Fibroblast of lung (primary cell): Measurements from ENCODE around the gene NDST3. TPM values are rescaled to one million over a fixed set of nuclear protein-coding genes. Genes with fewer than 3 reads are reported as not detected.
A peak's percentile ranks its signal among the peaks of the same experiment; 100 is the strongest.

ENCODE experiments used
- DNase-seq, 2 donors: peaks; one replicate each; pipeline versions ENCODE4 v3.0.0 to v3.0.0-alpha.2; 2010; ENCODE audit warnings: low read depth in 2 of 2
- H2AFZ ChIP-seq: 2 replicates; pipeline ENCODE4 v1.5.1; 2012; ENCODE audit warnings: low read length, control low read depth, inconsistent platforms
- H3K27ac ChIP-seq: 2 replicates; pipeline ENCODE4 v1.5.1; 2011; ENCODE audit warnings: low read length, control low read depth; ENCODE audit not compliant: insufficient read depth
- H3K27me3 ChIP-seq: 2 replicates; pipeline ENCODE4 v1.5.1; 2011; ENCODE audit warnings: mild to moderate bottlenecking, low read length; ENCODE audit not compliant: control insufficient read depth, insufficient read depth
- H3K36me3 ChIP-seq: 2 replicates; pipeline ENCODE4 v1.5.1; 2011; ENCODE audit warnings: low read length; ENCODE audit not compliant: control insufficient read depth, insufficient read depth
- H3K4me1 ChIP-seq: 2 replicates; pipeline ENCODE4 v1.5.1; 2011; ENCODE audit warnings: low read length; ENCODE audit not compliant: control insufficient read depth, insufficient read depth; ENCODE audit errors: extremely low read depth
- H3K4me2 ChIP-seq: 2 replicates; pipeline ENCODE4 v1.5.1; 2011; ENCODE audit warnings: low read length, control low read depth; ENCODE audit not compliant: insufficient read depth; ENCODE audit errors: extremely low read depth
- H3K4me3 ChIP-seq, 4 experiments: fragments of 200-600 bp in 1 of 4; sonication (generic) in 1 of 4; replicated peaks in 1 of 4; 2 replicates each; pipeline ENCODE4 v1.5.1; 2011 to 2016; ENCODE audit warnings: low read length in 4 of 4, low read depth in 3 of 4, mild to moderate bottlenecking in 3 of 4, control low read depth in 2 of 4, inconsistent platforms in 1 of 4, mixed read lengths in 1 of 4; ENCODE audit not compliant: insufficient read depth in 1 of 4; ENCODE audit errors: control extremely low read depth in 1 of 4
- H3K79me2 ChIP-seq: 2 replicates; pipeline ENCODE4 v1.5.1; 2012; ENCODE audit warnings: mild to moderate bottlenecking, low read length, inconsistent platforms; ENCODE audit not compliant: control insufficient read depth, insufficient read depth
- H3K9ac ChIP-seq: 2 replicates; pipeline ENCODE4 v1.5.1; 2011; ENCODE audit warnings: mild to moderate bottlenecking, low read length, control low read depth; ENCODE audit not compliant: insufficient read depth
- H3K9me3 ChIP-seq: 2 replicates; pipeline ENCODE4 v1.5.1; 2012; ENCODE audit warnings: low read depth, low read length; ENCODE audit not compliant: control insufficient read depth, insufficient read depth
- H4K20me1 ChIP-seq: 2 replicates; pipeline ENCODE4 v1.5.1; 2011; ENCODE audit warnings: low read length; ENCODE audit not compliant: control insufficient read depth, insufficient read depth; ENCODE audit errors: extremely low read depth
- EZH2 ChIP-seq: IDR thresholded peaks from 2 replicates; pipeline ENCODE4 v1.5.1; 2012; ENCODE audit warnings: low read length, control low read depth, mild to moderate bottlenecking; ENCODE audit errors: missing control alignments
- polyA plus RNA-seq, 2 donors: library from polyadenylated mRNA; depleted of rRNA in 1 of 2; stranded (reverse) in 1 of 2; unstranded in 1 of 2; fragments of >200 nt; gene quantifications; 2 replicates each; pipeline ENCODE4 v1.2.1, GENCODE V29; 2011 to 2012; ENCODE audit warnings: missing spikeins in 1 of 2
- total RNA-seq: library from RNA; depleted of rRNA; stranded (reverse); fragments of >200 nt; gene quantifications from 2 replicates; pipeline ENCODE4 v1.2.1, GENCODE V29; 2014
- TF ChIP-seq, protein P1 (sequence below), 2 donors: IDR thresholded peaks in 1 of 2; conservative IDR thresholded peaks in 1 of 2; 1 replicate in 1 of 2; 2 replicates in 1 of 2; pipeline ENCODE4 v1.5.1; 2011 to 2012; ENCODE audit warnings: low read length in 2 of 2, control low read depth in 1 of 2, inconsistent platforms in 1 of 2, low read depth in 1 of 2, mild to moderate bottlenecking in 1 of 2

NDST3 gene
- total and polyA plus RNA-seq, 2 donors (not counting 1 experiment from before 2014, with no cell fraction given), result 0.16 TPM; not detected in 1

- no peaks in the 10 kb centered on the region for H3K27me3 ChIP-seq
- no peaks in the 10 kb centered on the region for H3K4me1 ChIP-seq
- H2AFZ ChIP-seq, result no peak overlapping the region
- no peaks in the 10 kb centered on the region for H3K79me2 ChIP-seq
- TF ChIP-seq EZH2, result no peak
- TF ChIP-seq, protein P1, sequence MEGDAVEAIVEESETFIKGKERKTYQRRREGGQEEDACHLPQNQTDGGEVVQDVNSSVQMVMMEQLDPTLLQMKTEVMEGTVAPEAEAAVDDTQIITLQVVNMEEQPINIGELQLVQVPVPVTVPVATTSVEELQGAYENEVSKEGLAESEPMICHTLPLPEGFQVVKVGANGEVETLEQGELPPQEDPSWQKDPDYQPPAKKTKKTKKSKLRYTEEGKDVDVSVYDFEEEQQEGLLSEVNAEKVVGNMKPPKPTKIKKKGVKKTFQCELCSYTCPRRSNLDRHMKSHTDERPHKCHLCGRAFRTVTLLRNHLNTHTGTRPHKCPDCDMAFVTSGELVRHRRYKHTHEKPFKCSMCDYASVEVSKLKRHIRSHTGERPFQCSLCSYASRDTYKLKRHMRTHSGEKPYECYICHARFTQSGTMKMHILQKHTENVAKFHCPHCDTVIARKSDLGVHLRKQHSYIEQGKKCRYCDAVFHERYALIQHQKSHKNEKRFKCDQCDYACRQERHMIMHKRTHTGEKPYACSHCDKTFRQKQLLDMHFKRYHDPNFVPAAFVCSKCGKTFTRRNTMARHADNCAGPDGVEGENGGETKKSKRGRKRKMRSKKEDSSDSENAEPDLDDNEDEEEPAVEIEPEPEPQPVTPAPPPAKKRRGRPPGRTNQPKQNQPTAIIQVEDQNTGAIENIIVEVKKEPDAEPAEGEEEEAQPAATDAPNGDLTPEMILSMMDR (conservative IDR thresholded peaks at IDR 0.05 in 1 of 2, IDR thresholded peaks at IDR 0.05 in 1 of 2; ENCODE audit: low read depth in 1 of 2, low read length in 2 of 2), result peak in 1 of 2 donors; percentile 31
- H3K27ac ChIP-seq, result no peak overlapping the region
- peak in 1 of 2 donors; percentile 6 for DNase-seq
- H3K9me3 ChIP-seq, result no peaks in the 10 kb centered on the region
- H4K20me1 ChIP-seq, result no peaks in the 10 kb centered on the region
- H3K4me3 ChIP-seq, result no peak overlapping the region
- no peak overlapping the region for H3K9ac ChIP-seq
- no peaks in the 10 kb centered on the region for H3K36me3 ChIP-seq
- H3K4me2 ChIP-seq, result no peak overlapping the region
These were observed 22.1 kb upstream of the NDST3 start for GRCh38 chr4:118012142-118012541.

GRCh38 chr4:118014831-118015230, 19.5 kb upstream of the NDST3 start:
- Histone ChIP-seq H4K20me1 (no peaks in the 10 kb centered on the region), H3K27ac (no peak overlapping the region), H3K9me3 (no peaks in the 10 kb centered on the region), H3K36me3 (no peaks in the 10 kb centered on the region), H3K4me3 (no peak overlapping the region), H3K27me3 (no peaks in the 10 kb centered on the region), H3K9ac (no peak overlapping the region), H3K4me2 (no peak overlapping the region), H2AFZ (no peak overlapping the region), H3K79me2 (no peaks in the 10 kb centered on the region), H3K4me1 (no peaks in the 10 kb centered on the region)
- DNase-seq, result no peak
- TF ChIP-seq, protein P1 (conservative IDR thresholded peaks at IDR 0.05 in 1 of 2, IDR thresholded peaks at IDR 0.05 in 1 of 2; ENCODE audit: low read depth in 1 of 2, low read length in 2 of 2), result no peak
- no peak for TF ChIP-seq EZH2

GRCh38 chr4:118018381-118019145, 15.7 kb upstream of the NDST3 start:
- Histone ChIP-seq H3K4me3 (no peak overlapping the region), H3K27me3 (no peaks in the 10 kb centered on the region), H3K4me2 (no peak overlapping the region), H3K27ac (no peak overlapping the region), H3K79me2 (no peaks in the 10 kb centered on the region), H3K9ac (no peak overlapping the region), H3K4me1 (no peaks in the 10 kb centered on the region), H3K36me3 (no peaks in the 10 kb centered on the region), H4K20me1 (no peaks in the 10 kb centered on the region), H3K9me3 (no peaks in the 10 kb centered on the region), H2AFZ (no peak overlapping the region)
- TF ChIP-seq, protein P1 (conservative IDR thresholded peaks at IDR 0.05 in 1 of 2, IDR thresholded peaks at IDR 0.05 in 1 of 2; ENCODE audit: low read depth in 1 of 2, low read length in 2 of 2), result no peak
- TF ChIP-seq EZH2, result no peak
- no peak for DNase-seq
